SK-N-SH (cell line): ENCODE data around the gene TUBD1. TPM values are rescaled to one million over a fixed set of nuclear protein-coding genes. Genes with fewer than 3 reads are reported as not detected.
A peak's percentile ranks its signal among the peaks of the same experiment; 100 is the strongest.

Experiments
- CTCF ChIA-PET: fragments of 300-600, 350-600 bp; formaldehyde crosslinking; extraction: SDS; loops from one replicate; lab custom pipeline; 2021; lab: Yijun Ruan, JAX
- POLR2A ChIA-PET: fragments of 350-600 bp; sonication (Branson Sonifier 250); formaldehyde crosslinking; extraction: SDS; loops from one replicate; lab custom pipeline; 2020; ENCODE audit warnings: antibody characterized with exemption, inconsistent platforms; lab: Yijun Ruan, JAX
- DNase-seq: peaks from one replicate; pipeline ENCODE4 v3.0.0; 2012
- H2AFZ ChIP-seq: fragments of 200-600 bp; sonication (generic); 2 replicates; pipeline ENCODE4 v1.8.1; 2016; ENCODE audit warnings: antibody characterized with exemption, mild to moderate bottlenecking, low read depth
- H3F3A ChIP-seq: fragments of 200-600 bp; sonication (generic); replicated peaks from 2 replicates; pipeline ENCODE3; 2016; ENCODE audit warnings: antibody characterized with exemption, mild to moderate bottlenecking; ENCODE audit not compliant: insufficient read depth
- H3K27ac ChIP-seq, 2 experiments: fragments of 200-500 bp in 1 of 2; fragments of 200-600 bp in 1 of 2; sonication (Bioruptor generic) in 1 of 2; sonication (generic), shearing (Covaris generic) in 1 of 2; 2 replicates each; pipeline versions ENCODE4 v1.5.1 to v1.6.1; 2014 to 2016; ENCODE audit warnings: low read depth in 2 of 2, inconsistent platforms in 1 of 2, low read length in 1 of 2, mild to moderate bottlenecking in 1 of 2, mixed read lengths in 1 of 2
- H3K27me3 ChIP-seq: fragments of 200-600 bp; sonication (generic), shearing (Covaris generic); 2 replicates; pipeline ENCODE4 v1.6.1; 2016; ENCODE audit warnings: mixed run types; ENCODE audit not compliant: insufficient read depth
- H3K36me3 ChIP-seq, 2 experiments: fragments of 200-500 bp in 1 of 2; fragments of 200-600 bp in 1 of 2; sonication (Bioruptor generic) in 1 of 2; sonication (generic) in 1 of 2; replicated peaks in 1 of 2; 2 replicates each; pipeline versions ENCODE3 to v1.5.1; 2014 to 2016; ENCODE audit warnings: low read length in 1 of 2, mild to moderate bottlenecking in 1 of 2; ENCODE audit not compliant: insufficient read depth in 2 of 2, control insufficient read depth in 1 of 2
- H3K4me1 ChIP-seq, 2 experiments: fragments of 200-500 bp in 1 of 2; fragments of 200-600 bp in 1 of 2; sonication (Bioruptor generic) in 1 of 2; sonication (generic), shearing (Covaris generic) in 1 of 2; 2 replicates each; pipeline versions ENCODE4 v1.5.1 to v1.6.1; 2014 to 2016; ENCODE audit warnings: low read depth in 1 of 2, low read length in 1 of 2, mixed run types in 1 of 2; ENCODE audit not compliant: insufficient read depth in 2 of 2, control insufficient read depth in 1 of 2
- H3K4me2 ChIP-seq: fragments of 200-600 bp; sonication (generic), shearing (Covaris generic); 2 replicates; pipeline ENCODE4 v1.6.1; 2017; ENCODE audit warnings: mixed run types
- H3K4me3 ChIP-seq, 2 experiments: fragments of 200-500 bp in 1 of 2; fragments of 200-600 bp in 1 of 2; sonication (Bioruptor generic) in 1 of 2; sonication (generic), shearing (Covaris generic) in 1 of 2; 2 replicates each; pipeline versions ENCODE4 v1.5.1 to v1.8.1; 2014 to 2016; ENCODE audit warnings: low read depth in 2 of 2, inconsistent platforms in 1 of 2, low read length in 1 of 2, mild to moderate bottlenecking in 1 of 2, mixed read lengths in 1 of 2, moderate library complexity in 1 of 2
- H3K79me2 ChIP-seq: fragments of 200-600 bp; sonication (generic); 2 replicates; pipeline ENCODE4 v1.8.1; 2017; ENCODE audit warnings: mild to moderate bottlenecking; ENCODE audit not compliant: insufficient read depth
- H3K9ac ChIP-seq: fragments of 200-600 bp; sonication (generic); 2 replicates; pipeline ENCODE4 v1.6.1; 2017; ENCODE audit warnings: mixed run types
- H3K9me2 ChIP-seq: fragments of 200-600 bp; sonication (generic); 2 replicates; pipeline ENCODE4 v1.6.1; 2017; ENCODE audit warnings: mixed run types
- H3K9me3 ChIP-seq: fragments of 200-600 bp; sonication (generic); 2 replicates; pipeline ENCODE4 v1.6.1; 2017; ENCODE audit warnings: mixed run types, mild to moderate bottlenecking, moderate library complexity
- H4K20me1 ChIP-seq: fragments of 200-600 bp; sonication (generic); 2 replicates; pipeline ENCODE4 v1.6.1; 2017; ENCODE audit warnings: mild to moderate bottlenecking, mixed run types; ENCODE audit not compliant: insufficient read depth
- CHD2 ChIP-seq: fragments of 150-350 bp; IDR thresholded peaks from 2 replicates; pipeline ENCODE4 v1.6.1; 2018; ENCODE audit warnings: low read length; ENCODE audit not compliant: partially characterized antibody
- EZH2phosphoT487 ChIP-seq: fragments of 200-600 bp; sonication (generic); IDR thresholded peaks from 2 replicates; pipeline ENCODE4 v1.6.1; 2017; ENCODE audit warnings: low read depth, mixed run types, mild to moderate bottlenecking, antibody characterized with exemption, moderate library complexity, borderline replicate concordance
- FOSL2 ChIP-seq: IDR thresholded peaks from 2 replicates; pipeline ENCODE4 v1.4.0; 2012; ENCODE audit warnings: low read depth, mild to moderate bottlenecking, moderate library complexity, borderline replicate concordance
- FOXM1 ChIP-seq: IDR thresholded peaks from 2 replicates; pipeline ENCODE4 v1.4.0; 2012; ENCODE audit warnings: low read depth, mild to moderate bottlenecking
- JUND ChIP-seq: IDR thresholded peaks from 2 replicates; pipeline ENCODE4 v1.4.0; 2012
- MAX ChIP-seq: IDR thresholded peaks from 2 replicates; pipeline ENCODE4 v1.4.0; 2012; ENCODE audit warnings: low read depth
- NFIC ChIP-seq: IDR thresholded peaks from 2 replicates; pipeline ENCODE4 v1.4.0; 2012; ENCODE audit warnings: borderline replicate concordance
- POLR2AphosphoS5 ChIP-seq: IDR thresholded peaks from 2 replicates; pipeline ENCODE4 v1.6.1; 2012; ENCODE audit warnings: low read depth, low read length
- REST ChIP-seq: IDR thresholded peaks from 2 replicates; pipeline ENCODE4 v1.6.1; 2012; ENCODE audit warnings: mild to moderate bottlenecking, low read depth, low read length, moderate library complexity
- RFX5 ChIP-seq: IDR thresholded peaks from 2 replicates; pipeline ENCODE4 v1.6.1; 2012; ENCODE audit warnings: mild to moderate bottlenecking, improper control_type of control experiment, low read length
- RXRA ChIP-seq: IDR thresholded peaks from 2 replicates; pipeline ENCODE4 v1.4.0; 2012; ENCODE audit warnings: low read depth, mild to moderate bottlenecking, borderline replicate concordance
- TAF1 ChIP-seq: IDR thresholded peaks from 2 replicates; pipeline ENCODE4 v1.6.1; 2012; ENCODE audit warnings: low read depth, mild to moderate bottlenecking, low read length, moderate library complexity, borderline replicate concordance
- TCF12 ChIP-seq: IDR thresholded peaks from 2 replicates; pipeline ENCODE4 v1.4.0; 2012
- TEAD4 ChIP-seq: IDR thresholded peaks from 2 replicates; pipeline ENCODE4 v1.4.0; 2012; ENCODE audit warnings: mild to moderate bottlenecking, borderline replicate concordance; ENCODE audit not compliant: insufficient read depth
- WGBS: methylation state at CpG from one replicate; pipeline ENCODE4 v1.1.6; 2017; ENCODE audit warnings: low lambda C conversion rate; 5-methylcytosine and 5-hydroxymethylcytosine counted together
- polyA plus RNA-seq, 3 experiments: library from polyadenylated mRNA; depleted of rRNA; stranded (reverse); fragments of >200 nt; gene quantifications; 2 replicates each; pipeline ENCODE4 v1.2.3, GENCODE V29; 2012
- TF ChIP-seq, protein P1 (sequence below): IDR thresholded peaks from 2 replicates; pipeline ENCODE4; 2012

Gene TUBD1
- polyA plus RNA-seq, 1 of the 3 experiments (the other 2 are of a cell fraction): 3.2 TPM

DNA sequence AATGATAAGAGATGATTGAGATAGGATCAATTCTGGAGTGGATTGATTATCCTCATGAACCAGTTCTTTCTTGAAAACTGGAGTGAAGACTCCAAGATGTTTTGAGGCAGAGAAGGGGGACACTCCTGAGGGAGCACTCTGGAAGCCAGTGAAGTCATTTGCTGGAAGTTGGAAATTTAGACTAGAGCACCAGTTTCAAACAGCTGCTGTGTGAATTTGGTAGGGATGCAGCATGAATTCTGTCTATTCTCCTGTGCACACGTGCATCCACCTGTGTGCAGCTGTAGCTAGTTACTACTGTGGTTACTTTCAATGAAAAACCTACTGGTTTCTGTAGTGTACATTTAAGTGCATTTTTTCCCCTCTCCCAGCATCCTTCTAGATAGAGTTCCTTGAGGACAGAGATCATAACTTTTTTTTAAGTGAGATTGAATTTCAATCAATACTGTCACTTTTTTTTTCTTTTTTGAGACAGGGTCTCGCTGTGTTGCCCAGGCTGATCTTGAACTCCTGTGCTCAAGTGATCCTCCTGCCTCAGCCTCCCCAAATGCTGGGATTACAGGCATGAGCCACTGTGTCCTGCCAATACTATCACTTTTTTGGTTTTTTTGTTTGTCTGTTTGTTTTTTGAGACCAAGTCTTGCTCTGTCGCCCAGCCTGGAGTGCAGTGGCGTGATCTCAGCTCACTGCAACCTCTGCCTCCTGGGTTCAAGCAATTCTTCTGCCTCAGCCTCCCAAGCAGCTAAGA is 65.9 kb downstream of the TUBD1 start:
- ChIA-PET POLR2A (no interaction called here), CTCF (interaction anchor here (1.0 to 1.6 kb wide), 3 partner anchors 11 to 87 kb away, joined by 3 to 4 read pairs (median 3); no protein-coding TSS in a partner anchor)
- peak overlapping the region; percentile 67; the same call in 1 of the 2 replicates for H3K4me2 ChIP-seq
- peaks cover 14 to 53% of the 10 kb centered on the region in 2 experiments for H3K4me1 ChIP-seq
- H3K4me3 ChIP-seq: no peak overlapping the region
- peaks cover 65% of the 10 kb centered on the region for H3F3A ChIP-seq
- peak overlapping the region; percentile 95 for H3K9ac ChIP-seq
- no peak for TF ChIP-seq REST
- H2AFZ ChIP-seq: no peak overlapping the region
- peak overlapping the region; percentile 70 to 100 for H3K27ac ChIP-seq
- no peaks in the 10 kb centered on the region for H4K20me1 ChIP-seq
- 85% methylated on average over 4 of the region's 4 CpGs for WGBS
- H3K27me3 ChIP-seq: no peaks in the 10 kb centered on the region
- H3K9me3 ChIP-seq: no peaks in the 10 kb centered on the region
- DNase-seq: no peak
- no peaks in the 10 kb centered on the region for H3K9me2 ChIP-seq
- H3K79me2 ChIP-seq: peaks cover 54% of the 10 kb centered on the region
- peaks cover 0 to 11% of the 10 kb centered on the region in 2 experiments for H3K36me3 ChIP-seq

- Histone ChIP-seq H3K4me1 (peaks cover 14 to 42% of the 10 kb centered on the region in 2 experiments), H3K9me3 (no peaks in the 10 kb centered on the region), H3K79me2 (peaks cover 43% of the 10 kb centered on the region), H3K4me3 (peak overlapping the region in 1 of 2 experiments; percentile 20; a peak in 1 of 4 replicates), H3F3A (peaks cover 58% of the 10 kb centered on the region), H3K4me2 (peak overlapping the region; percentile 67), H3K9me2 (no peaks in the 10 kb centered on the region), H3K27me3 (no peaks in the 10 kb centered on the region), H3K27ac (peak overlapping the region; percentile 70 to 100), H3K9ac (peak overlapping the region; percentile 95), H4K20me1 (no peaks in the 10 kb centered on the region), H2AFZ (peak overlapping the region; percentile 4), H3K36me3 (peaks cover 0 to 18% of the 10 kb centered on the region in 2 experiments)
- no peak for DNase-seq
- 26% methylated on average over 5 of the region's 5 CpGs for WGBS
- ChIA-PET POLR2A (no interaction called here), CTCF (interaction anchor here (0.6 to 1.7 kb wide), 4 partner anchors 10 to 73 kb away, joined by 3 to 9 read pairs (median 3); no protein-coding TSS in a partner anchor)
- TF ChIP-seq EZH2phosphoT487: no peak
- TF ChIP-seq, protein P1, sequence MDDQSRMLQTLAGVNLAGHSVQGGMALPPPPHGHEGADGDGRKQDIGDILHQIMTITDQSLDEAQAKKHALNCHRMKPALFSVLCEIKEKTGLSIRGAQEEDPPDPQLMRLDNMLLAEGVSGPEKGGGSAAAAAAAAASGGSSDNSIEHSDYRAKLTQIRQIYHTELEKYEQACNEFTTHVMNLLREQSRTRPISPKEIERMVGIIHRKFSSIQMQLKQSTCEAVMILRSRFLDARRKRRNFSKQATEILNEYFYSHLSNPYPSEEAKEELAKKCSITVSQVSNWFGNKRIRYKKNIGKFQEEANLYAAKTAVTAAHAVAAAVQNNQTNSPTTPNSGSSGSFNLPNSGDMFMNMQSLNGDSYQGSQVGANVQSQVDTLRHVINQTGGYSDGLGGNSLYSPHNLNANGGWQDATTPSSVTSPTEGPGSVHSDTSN: peak; percentile 65
- TF ChIP-seq FOXM1: peak; percentile 62; the same call in 1 of the 2 replicates
- peak; percentile 21; the same call in 1 of the 2 replicates for TF ChIP-seq FOSL2
- TF ChIP-seq TAF1: no peak
- TF ChIP-seq REST: no peak
- TF ChIP-seq POLR2AphosphoS5: peak; percentile 62
- TF ChIP-seq NFIC: peak; percentile 41; the same call in 1 of the 2 replicates
- peak; percentile 49; the same call in 1 of the 2 replicates for TF ChIP-seq TEAD4
- TF ChIP-seq JUND: 0 out of 2 replicates have a peak, but pooled peaks have one; percentile 19
- TF ChIP-seq RXRA: peak; percentile 67; the same call in 1 of the 2 replicates
- TF ChIP-seq TCF12: peak; percentile 71
- TF ChIP-seq MAX: peak; percentile 83
- no peak for TF ChIP-seq CHD2
- peak; percentile 60; the same call in 1 of the 2 replicates for TF ChIP-seq RFX5
Measured at GRCh38 chr17:59825533-59826322, 67.0 kb downstream of the TUBD1 start.
